Measurements from ENCODE around the gene RBCK1.
A peak's percentile ranks its signal among the peaks of the same experiment; 100 is the strongest.
"Not testable (repeated sequence)": the region's sequence is repeated elsewhere in the genome, so short reads cannot be mapped to it uniquely, and the experiment has no call there.

Gene RBCK1

DNA sequence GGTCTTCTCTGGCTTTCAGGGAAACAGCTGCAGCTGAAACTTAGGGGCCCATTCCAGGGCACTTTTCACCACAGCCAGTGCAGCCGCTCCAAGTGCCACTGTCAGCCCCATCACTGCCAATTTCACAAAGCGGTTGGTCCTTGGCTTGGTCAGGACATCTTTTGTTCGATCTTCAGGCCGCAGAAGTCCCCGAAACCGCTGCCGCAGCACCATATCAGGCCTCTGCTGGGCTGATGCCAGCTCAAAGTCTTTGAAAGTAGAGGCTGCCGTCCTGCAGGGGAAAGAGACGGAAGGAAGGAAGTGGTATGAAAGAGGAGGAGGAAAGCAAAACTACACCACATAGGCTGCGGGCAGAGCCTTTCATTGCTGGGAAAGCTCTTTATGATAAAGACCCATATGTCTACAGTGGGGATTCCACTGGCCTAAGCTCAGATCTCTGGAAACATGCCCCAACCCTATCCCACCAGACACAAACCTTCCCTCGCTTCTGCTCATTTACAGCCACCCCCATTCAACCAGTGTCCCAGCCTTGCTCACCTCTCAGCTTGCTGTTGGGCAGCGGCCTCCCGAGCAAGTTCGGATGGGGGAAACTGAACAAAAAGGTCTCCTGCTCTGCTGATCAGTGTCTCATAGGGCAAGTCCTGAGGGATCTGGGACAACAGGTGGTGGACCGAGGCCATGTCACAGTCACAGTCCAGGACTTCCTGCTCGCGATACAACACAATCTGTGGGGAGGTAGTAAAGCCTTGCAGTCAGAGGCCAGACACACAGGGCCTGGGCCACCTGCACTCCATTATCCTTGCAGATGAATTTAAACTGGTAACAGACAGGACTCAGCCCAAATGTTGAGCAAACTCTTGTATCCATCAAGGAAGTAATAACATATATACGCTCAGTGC lies 30.7 kb downstream of the RBCK1 start:
- DNase-seq: no peak

DNA sequence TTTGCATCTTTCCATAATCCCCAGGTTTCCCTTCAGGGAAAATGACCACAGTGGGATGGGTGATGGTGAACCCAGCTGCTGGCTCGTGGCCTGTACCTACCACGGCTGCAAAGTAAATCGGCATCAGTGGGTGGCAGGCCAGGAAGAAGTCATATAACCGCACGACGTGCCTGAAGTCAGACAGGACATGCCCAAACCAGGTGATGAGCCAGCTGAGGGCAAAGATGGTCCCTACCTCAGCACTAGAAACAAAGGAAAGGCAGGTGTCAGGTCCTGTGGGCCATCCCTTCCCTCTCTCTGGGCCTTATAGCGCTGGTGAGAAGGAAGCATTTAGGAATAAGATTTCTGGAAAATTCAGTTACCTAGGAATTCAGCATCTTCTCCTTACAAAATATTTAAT lies 32.0 kb downstream of the RBCK1 start:
- DNase-seq: no peak

DNA sequence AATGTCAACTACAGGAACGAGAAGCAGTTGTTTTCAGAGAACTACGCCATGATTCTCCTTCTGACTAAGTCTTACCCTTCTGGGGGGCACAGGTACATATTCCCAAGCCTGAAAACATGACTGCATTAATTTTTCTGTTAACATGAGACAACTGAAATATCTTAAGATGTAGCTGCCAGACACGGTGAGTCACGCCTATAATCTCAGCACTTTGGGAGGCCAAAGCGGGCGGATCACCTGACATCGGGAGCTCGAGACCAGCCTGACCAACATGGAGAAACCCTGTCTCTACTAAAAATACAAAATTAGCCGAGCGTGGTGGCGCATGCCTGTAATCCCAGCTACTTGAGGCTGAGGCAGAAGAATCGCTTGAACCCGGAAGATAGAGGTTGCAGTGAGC lies 32.5 kb downstream of the RBCK1 start:
- no peak for DNase-seq

DNA sequence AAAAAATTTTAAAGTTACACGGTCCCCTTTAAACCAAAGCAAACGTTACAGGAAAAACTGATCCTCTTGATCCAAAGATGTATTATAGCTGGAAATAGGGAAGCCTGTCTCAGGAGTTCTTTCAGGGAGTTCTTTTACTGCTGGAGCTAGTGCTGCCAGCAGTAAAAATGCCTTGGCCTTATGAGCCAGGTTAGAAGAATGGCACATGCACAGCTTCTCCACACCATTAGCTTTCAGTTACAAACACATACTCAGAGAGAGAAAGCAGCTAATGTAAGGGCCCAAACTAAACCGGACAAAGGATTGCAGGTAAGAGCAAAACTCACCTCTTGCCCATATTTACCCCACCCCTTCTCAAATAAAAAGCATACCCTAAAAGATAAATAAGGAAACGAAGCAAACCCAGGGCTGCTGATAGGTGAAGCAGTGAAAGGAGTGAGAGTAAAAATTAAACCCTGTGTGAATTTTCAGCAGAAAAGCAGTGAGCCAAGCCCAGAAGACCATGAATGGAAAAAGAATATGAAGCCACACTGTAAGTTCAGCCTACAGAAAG lies 35.2 kb downstream of the RBCK1 start:
- no peak for DNase-seq

DNA sequence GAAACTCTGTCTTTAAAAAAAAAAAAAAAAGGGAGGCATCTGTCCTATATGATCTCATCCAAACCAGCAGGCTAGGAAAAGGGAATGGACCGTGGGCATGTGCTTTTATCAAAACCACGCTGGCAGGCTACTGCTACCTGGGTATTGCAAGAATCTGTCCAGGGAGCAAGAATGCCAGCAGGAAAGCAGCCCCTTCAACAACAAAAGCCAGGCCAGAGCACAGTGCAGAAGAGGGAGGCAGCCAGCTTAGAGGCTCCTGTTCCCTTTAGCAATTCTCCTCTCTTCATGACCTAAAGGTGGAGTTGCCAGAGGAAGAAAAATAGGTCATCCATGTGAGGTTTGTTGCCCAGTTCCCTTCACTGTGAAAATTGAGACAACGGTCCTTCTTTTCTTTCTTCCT lies 36.0 kb downstream of the RBCK1 start:
- no peak for DNase-seq

DNA sequence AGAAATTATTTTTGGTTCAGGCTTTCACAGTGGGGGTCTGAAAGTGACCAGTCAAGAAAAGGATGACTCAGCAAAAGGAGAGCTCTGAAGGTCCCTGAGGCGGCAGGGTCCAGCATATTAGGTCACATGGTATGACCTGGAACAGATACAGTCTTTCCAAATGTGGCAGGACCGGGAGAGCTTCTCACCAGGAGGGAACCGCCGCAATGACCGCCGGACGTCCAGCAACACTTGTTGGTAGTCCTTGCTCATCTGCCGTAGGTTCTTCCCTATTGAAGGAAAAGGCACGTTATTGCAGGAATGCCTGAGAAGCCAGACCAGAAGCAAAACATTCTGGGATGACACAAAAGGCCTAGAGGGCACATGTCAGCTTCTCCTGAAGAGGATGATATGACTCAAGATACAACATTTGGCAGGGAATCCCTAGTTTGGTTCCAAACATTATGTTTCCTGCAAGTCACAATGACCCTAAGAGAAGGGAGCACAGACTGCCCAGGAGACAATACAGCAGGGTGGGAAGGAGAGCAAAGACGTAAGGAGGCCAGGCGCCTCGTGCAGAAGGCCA lies 36.8 kb downstream of the RBCK1 start:
- no peak for DNase-seq

DNA sequence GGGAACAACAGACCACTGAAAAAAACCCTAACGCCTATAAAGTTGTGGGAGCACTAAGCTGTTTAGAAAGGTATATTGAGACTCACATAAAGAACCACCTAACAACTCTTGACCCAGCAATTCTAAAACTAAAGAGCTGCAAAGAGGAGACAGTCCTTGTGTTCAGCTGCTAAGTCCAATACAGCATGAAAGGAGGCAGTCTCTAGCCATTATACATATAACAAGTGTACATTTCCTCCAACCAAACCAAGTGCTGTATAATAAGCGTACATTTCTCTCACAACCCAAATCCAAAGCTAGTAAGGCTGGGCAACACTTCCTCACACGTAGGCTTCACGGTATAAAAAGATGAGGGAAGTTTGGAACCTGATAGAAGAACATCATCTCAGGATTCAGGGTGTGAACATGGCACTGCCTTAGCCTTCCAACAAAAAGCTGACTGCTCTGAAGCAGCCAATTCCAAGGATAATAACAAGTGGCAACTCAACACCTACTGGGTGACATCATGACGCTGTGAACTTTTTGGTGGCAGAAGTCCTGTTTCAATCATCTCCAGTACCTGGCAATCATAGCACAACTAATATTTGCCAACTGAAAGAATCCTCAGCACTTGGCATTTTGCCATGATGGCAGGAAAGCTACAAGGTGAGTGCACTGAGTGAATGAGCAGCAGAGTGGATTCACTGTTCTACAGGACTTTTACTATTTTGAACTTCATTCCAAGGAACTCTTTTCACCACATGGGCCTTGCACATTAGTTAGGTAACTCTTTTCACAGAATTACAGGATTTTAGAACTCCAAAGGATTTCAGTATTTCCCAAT lies 37.6 kb downstream of the RBCK1 start:
- no peak for DNase-seq

DNA sequence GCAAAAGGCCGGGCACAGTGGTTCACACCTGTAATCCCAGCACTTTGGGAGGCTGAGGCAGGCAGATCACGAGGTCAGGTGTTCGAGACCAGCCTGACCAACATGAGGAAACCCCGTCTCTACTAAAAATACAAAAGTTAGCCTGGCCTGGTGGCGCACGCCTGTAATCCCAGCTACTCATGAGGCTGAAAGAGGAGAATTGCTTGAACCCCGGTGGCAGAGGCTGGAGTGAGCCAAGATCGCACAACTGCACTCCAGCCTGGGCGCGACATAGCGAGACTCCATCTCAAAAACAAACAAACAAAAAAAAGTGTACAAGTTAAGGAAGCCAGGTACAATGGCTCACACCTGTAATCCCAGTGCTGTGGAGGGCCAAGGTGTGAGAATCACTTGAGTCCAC lies 43.9 kb downstream of the RBCK1 start:
- DNase-seq: not testable (repeated sequence)

DNA sequence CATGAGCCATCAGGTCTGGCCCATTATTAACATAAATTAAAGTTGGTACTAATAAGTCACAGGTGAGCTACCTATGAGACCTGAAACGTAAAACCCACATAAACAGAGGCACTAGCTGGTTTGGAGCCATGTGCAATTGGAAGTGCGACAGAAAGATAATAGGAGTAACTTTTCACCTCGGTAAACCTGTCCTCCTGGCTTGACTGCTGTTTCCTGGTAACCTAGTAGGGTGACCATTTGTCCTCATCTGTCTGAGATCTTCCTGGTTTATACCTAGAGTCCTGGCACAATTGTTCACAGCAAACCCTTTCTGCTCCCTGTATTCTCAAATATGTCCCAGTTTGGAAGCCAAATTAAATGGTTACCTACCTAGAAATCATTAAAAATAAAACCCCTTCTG lies 46.9 kb downstream of the RBCK1 start:
- no peak for DNase-seq

DNA sequence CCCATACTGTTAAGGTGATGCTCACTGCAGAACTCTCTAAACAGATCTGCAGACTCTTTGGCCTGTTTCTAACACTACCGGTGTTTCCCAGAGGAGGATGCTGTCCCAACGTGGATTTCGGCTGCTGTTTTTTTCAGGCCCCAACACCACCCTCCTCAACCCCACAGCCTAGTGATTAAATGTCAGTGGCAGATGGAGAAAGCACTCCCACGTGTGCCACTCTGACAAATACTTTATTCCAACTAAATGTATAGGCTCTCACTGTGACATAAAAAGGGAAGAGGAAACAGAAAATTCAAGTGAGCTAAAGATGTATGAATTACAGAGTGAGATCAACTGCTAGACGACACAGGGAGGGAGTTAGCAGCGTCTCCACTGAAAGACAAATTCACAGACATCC lies 50.7 kb downstream of the RBCK1 start:
- DNase-seq: peak; percentile 59

DNA sequence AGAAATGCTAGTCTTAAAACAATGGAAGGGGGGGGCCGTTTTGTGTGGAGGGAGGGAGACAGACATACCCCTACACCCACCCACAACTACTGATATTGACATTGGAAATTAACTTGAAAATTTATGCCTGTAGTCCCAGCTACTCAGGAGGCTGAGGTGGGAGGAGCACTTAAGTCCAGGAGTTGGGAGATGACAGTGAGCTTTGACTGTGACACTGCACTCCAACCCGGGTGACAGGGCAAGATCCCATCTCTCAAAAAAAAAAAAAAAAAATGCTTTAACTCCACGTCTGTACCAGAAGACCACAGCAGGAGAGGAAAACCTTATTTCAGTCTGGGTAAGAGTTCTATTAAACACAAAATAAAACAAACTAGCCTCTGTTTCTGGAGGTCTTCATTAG lies 52.1 kb downstream of the RBCK1 start:
- DNase-seq: no peak

DNA sequence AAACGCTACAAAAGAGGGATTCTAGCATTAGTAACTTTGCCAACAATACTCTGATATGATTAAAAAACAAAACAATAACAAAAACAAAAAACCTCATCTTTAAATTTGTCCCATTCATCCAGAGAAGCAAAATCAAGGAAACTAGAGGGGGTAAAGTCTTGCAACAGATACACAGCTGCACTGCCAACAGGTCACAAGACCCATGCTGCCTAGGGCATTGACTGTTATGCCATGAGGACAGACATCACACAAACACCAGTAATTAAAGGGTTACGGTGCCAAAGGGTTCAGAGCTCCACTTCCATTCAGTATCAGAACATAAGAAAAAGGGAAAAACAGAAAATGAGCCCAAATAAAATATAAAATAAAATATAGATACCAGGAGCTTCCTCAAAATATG lies 52.6 kb downstream of the RBCK1 start:
- peak; percentile 54 for DNase-seq

DNA sequence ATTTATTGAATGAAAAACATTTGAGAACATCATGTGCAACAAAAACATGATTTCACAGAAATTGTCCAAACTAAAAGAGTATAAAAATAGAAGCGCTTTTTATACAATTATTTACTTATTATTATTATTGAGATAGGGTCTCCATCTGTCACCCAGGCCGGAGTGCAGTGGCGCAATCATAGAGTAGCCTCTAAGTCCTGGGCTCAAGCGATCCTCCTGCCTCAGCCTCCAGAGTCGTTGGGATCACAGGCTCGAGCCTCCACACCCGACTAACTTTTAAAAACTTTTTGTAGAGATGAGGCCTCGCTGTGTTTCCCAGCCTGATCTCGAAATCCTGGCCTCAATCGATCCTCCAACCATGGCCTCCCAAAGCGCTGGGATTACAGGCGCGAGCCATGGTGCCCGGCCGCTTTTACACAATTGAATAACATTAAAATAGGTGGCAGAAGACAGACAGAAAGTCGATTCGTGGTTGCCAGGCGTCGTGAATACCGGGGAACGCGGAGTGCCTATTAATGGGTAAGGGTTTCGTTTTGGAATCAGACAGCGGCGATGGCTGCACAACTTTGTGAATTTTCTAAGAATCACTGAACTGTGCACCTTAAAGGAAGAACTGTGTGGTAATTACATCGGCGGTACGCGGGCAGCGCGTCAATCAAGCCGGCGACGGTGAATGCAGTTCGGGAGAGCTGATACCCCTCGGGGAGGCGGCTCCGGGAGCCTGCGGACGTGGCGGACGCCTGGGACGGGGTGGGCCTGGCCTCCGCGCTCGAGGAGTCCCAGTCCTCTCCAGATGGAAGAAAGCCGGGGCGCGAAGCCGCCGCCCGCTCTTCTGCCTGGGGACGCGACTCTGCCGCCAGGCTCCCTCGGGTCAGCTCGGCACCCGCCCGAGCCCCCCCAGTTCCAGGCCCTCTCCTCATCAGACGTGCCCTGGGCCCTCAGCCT lies 53.4 kb downstream of the RBCK1 start:
- peak; percentile 41 for DNase-seq

DNA sequence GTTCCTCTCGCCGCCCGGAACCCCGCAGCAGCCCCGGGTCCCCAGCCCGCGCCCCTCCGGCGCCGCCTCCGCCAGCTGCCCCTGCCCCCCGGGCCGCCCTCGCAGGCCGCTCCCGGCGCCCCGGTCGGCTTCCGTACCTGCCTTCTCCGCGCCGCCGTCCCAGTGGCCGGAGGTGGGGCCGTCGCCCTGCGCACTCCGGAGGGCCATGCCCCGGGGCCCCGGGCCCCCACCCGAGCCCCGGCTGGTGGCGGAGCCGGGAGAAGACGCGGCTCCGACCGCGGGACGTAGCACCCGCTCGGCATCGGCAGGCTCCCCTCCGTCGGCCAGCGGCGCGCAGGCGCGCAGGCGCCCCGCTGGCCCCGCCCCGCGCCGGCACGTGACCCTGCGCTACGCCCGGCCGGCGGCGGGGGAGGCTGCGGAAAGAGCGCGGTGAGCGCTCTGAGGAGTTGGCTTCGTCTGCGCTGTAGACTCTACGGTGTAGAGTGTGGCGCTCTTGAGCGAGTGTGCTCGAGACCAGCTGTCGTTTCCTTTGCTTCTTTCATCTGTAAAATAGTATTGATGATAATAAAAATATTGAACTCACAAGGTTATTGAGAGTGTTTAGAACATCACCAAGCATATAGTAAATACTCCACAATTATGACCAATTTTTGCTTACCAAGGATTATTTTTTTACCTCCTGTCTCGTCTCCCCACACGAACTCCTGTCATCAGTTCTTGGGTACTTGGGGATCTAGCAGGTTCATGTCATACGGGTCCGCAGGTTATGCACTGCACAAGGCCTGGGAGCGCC lies 54.3 kb downstream of the RBCK1 start, which contains the start of gene TBC1D20:
TBC1D20 (minus strand) TSS at position 335 of the 793 bp plus-strand sequence; CDS start at position 207, 128 bp downstream.
- DNase-seq: peak; percentile 87

DNA sequence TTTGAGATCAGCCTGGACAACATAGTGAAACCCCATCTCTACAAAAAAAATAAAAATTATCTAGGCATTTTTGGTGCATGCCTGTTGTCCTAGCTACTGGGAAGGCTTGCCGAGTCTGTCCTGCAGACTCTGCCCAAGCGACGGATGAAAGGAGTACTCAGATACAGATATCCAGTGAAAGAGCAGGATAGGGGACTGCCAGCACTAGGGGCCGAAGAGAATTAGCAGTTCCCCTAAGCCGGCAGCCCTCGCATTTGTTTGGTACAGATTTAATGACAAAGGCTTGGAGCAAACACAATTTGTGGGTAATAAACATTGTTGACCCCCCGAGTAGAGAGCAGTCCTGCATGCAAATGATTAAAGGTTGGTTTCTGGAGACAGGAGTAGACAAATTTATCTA lies 59.7 kb downstream of the RBCK1 start:
- DNase-seq: no peak

DNA sequence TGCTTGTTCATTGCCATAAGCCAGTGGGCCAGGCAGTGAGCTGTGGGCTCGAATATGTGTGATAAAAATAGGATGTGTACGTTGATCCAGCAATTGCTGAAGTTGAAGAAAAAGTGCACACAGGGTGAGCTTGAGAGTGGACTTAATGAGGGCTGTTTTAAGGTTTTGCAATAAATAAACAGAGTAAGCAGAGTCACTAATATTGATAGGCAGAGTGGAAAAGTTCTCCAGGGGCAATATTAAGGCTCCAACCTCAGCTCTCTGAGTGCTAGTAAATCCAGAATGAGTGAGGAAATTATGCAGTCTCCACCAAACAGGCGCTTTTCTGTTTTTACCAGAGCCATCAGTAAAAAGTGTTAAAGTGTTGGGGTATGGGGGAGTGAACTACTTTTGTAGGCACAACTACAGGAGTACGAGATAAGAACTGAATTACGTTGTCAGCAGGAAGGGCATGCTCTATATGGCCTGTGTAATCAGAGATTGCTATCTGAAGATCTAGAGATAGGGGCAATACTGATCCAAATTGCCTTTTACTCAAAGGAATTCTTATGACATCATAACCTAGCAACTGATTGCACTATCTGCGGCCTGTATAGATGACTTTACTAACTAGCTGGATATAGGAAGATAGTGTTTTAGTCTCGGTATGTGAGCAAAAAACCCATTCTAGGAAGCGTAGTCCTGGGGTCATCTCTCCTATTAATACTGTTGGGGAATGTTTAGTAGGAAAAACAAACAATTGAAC lies 61.8 kb downstream of the RBCK1 start:
- no peak for DNase-seq

DNA sequence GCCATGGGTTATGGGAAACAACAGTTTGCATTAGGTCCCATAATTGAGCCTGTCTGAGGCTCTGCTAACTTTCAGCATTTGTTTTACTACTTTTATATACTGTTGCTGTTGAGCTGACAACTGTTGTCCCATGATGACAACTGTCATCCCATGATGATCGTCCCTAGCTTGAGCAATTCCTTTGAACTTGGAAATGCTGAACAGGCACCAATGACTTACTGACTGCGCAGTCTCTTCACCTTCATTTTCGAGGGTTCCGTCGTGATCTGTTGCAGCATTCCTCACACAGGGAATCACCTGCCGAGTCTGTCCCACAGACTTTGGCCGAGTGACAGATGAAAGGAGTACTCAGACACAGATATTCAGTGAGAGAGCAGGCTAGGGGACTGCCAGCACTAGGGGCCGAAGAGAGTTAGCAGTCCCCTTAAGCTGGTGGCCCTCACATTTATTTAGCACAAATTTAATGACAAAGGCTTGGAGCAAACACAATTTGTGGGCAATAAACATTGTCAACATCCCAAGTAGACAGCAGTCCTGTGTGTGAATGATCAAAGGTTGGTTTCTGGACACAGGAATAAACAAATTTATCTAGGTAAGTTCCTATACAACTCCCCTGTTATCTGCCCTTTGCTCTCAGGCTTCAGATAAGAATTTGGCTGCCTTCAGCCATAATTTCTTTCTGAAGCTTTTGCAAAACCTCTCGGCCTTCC lies 64.2 kb downstream of the RBCK1 start:
- no peak for DNase-seq

DNA sequence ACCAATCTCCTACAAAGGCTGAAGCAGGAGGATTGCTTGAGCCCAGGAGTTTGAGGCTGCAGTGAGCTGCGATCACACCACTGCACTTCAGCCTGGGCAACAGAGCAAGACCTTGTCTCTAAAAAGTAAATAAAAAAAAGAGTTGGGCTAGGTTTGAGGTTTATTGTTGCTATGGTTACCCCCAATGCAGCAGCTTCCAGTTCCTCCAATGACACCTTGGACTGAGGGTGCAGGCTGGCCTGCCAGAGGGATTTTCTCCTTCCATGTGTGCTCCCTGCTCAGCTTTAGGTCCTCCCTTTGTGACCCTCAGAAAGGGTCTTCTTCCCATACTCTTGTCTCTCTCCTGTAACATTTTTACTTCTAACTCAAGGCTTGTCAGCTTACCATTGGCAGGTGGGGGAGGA lies 64.8 kb downstream of the RBCK1 start:
- no peak for DNase-seq

DNA sequence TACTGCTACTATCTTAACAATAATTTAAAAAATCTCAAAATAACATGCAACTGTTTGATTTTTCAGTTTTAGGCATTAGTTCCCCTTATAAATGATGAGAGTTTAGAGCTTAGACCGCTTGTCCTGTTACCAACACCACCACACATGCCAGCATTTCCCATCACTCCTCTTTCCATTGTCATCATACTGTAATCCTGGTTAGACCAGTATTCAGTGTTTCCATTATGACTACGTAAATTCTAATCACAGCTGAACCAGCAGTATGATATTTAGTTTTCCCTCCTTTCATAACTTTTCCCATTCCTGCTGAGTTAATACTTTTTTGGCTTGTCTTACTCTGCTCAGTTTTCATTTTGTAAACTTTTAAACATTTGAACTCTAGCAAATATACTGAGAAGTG lies 66.5 kb downstream of the RBCK1 start:
- no peak for DNase-seq

All from inflammatory macrophage treated with lipopolysaccharide for 4 hours (primary cell).